RWPE1 (cell line): Measurements from ENCODE around the gene DNAJC4.
A peak's percentile ranks its signal among the peaks of the same experiment; 100 is the strongest.

Experiments
- CTCF ChIA-PET: fragments of 350-600 bp; sonication (Branson Sonifier 250); formaldehyde crosslinking; extraction: SDS; loops from one replicate; lab custom pipeline; 2021; lab: Yijun Ruan, JAX
- POLR2A ChIA-PET: fragments of 400-600 bp; formaldehyde crosslinking; extraction: SDS; loops from one replicate; lab custom pipeline; 2020; ENCODE audit warnings: antibody characterized with exemption; ENCODE audit not compliant: low non-redundant PET; lab: Yijun Ruan, JAX
- DNase-seq: peaks from one replicate; pipeline ENCODE4 v3.0.0; 2012; ENCODE audit warnings: low spot score
- H3K27ac ChIP-seq: fragments of 450-650 bp; 2 replicates; pipeline ENCODE4 v1.5.1; 2017
- TF ChIP-seq, protein P1 (sequence below): fragments of 450-650 bp; conservative IDR thresholded peaks from 2 replicates; pipeline ENCODE4 v1.5.1; 2017; ENCODE audit warnings: low read depth, mild to moderate bottlenecking

Gene DNAJC4

DNA sequence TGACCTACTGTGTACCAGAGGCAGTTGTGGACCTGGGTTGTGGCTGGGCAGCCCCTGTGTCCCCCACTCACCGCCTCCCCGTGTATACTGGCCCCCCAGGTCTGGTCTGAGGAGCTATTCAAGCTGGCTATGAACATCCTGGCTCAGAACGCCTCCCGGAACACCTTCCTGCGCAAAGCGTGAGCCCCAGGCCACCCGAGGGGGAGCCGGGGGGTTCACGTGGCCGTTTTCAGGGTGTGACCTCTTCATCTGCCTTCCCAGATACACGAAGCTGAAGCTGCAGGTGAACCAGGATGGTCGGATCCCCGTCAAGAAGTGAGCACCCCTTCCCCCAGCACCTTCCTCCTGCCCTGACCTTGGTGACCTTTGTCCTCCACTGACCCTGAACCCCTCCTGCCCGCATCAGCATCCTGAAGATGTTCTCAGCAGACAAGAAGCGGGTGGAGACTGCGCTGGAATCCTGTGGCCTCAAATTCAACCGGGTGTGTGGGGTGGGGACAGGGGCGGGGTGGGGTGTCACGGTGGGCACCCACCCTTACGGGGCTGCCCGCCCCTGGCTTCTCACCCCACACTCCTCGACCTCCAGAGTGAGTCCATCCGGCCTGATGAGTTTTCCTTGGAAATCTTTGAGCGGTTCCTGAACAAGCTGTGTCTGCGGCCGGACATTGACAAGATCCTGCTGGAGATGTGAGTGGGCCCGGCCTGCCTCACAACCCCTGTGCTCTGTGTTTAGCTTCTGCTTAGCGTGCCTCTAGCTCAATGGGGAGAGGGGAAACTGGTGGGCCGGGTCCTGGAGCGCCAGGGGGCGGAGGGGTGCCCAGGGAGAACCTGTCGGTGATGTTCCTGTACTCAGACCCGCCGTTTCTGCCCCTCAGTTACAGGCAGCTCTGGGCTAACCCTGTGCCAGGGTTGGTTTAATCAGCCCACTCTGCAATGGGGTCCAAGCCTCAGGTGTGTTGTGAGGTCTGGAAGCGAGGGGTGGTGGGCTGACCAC, 25.1 kb downstream of the DNAJC4 start:
- POLR2A ChIA-PET: no interaction called here

DNA sequence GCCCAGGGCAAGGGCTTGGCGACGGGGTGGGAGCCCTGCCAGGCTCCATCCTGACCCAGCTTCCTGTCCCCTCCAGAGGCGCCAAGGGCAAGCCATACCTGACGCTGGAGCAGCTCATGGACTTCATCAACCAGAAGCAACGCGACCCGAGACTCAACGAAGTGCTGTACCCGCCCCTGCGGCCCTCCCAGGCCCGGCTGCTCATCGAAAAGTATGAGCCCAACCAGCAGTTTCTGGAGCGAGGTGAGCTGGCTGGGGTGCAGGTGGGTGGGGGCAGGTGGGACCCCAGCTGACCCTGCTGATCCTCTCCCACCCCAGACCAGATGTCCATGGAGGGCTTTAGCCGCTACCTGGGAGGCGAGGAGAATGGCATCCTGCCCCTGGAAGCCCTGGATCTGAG, 26.0 kb downstream of the DNAJC4 start:
- DNase-seq: no peak
- TF ChIP-seq, protein P1, sequence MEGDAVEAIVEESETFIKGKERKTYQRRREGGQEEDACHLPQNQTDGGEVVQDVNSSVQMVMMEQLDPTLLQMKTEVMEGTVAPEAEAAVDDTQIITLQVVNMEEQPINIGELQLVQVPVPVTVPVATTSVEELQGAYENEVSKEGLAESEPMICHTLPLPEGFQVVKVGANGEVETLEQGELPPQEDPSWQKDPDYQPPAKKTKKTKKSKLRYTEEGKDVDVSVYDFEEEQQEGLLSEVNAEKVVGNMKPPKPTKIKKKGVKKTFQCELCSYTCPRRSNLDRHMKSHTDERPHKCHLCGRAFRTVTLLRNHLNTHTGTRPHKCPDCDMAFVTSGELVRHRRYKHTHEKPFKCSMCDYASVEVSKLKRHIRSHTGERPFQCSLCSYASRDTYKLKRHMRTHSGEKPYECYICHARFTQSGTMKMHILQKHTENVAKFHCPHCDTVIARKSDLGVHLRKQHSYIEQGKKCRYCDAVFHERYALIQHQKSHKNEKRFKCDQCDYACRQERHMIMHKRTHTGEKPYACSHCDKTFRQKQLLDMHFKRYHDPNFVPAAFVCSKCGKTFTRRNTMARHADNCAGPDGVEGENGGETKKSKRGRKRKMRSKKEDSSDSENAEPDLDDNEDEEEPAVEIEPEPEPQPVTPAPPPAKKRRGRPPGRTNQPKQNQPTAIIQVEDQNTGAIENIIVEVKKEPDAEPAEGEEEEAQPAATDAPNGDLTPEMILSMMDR: no peak
- ChIA-PET CTCF (interaction anchor here (0.7 kb wide), 1 partner anchor 50 kb away, joined by 6 read pairs; no protein-coding TSS in a partner anchor), POLR2A (no interaction called here)
- peak overlapping the region; percentile 98 for H3K27ac ChIP-seq

More for the DNA sequence above, 25.1 kb downstream of the DNAJC4 start:
- CTCF ChIA-PET: interaction anchor here (0.6 kb wide), 1 partner anchor 14 kb away, joined by 4 read pairs; the partner anchor contains the start of gene FKBP2
- TF ChIP-seq, protein P1: no peak
- no peak for DNase-seq
- H3K27ac ChIP-seq: peak overlapping the region; percentile 98

DNA sequence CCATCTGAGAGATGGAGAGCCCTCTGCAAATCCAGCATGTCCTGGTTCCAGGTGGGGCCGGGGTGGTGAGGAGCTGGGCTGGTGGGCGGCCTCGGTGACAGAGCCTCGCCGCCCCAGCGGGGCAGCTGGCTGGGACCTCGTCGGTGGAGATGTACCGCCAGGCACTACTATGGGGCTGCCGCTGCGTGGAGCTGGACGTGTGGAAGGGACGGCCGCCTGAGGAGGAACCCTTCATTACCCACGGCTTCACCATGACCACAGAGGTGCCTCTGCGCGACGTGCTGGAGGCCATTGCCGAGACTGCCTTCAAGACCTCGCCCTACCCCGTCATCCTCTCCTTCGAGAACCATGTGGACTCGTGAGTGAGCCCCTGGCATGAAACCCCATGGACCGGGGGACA, 28.0 kb downstream of the DNAJC4 start:
- DNase-seq: no peak
- POLR2A ChIA-PET: interaction anchor here (0.5 kb wide), 1 partner anchor 89 kb away, joined by 3 read pairs; no protein-coding TSS in a partner anchor
- TF ChIP-seq, protein P1: no peak
- H3K27ac ChIP-seq: peak overlapping the region; percentile 98
- CTCF ChIA-PET: interaction anchor here (1.3 kb wide), 1 partner anchor 10 kb away, joined by 3 read pairs; no protein-coding TSS in a partner anchor

DNA sequence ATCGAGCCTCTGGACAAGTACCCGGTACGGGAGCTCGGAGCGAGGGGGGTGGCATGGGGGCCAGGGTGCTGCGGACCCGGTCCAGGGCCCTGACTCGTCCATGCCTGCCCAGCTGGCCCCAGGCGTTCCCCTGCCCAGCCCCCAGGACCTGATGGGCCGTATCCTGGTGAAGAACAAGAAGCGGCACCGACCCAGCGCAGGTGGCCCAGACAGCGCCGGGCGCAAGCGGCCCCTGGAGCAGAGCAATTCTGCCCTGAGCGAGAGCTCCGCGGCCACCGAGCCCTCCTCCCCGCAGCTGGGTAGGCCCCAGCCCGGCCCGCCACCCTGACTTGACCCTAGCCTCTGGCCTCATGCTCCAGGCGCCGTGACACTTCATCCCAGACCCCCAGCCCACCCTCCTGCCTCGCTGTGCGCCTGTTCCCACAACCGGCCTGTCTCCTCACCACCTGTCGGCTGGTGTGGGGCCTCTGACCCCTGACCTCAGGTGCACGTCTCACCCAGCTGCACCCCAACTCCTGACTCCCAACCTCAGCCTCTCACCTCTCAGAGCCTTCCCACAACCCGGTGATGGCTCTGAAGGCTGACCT, 28.7 kb downstream of the DNAJC4 start:
- TF ChIP-seq, protein P1: no peak
- CTCF ChIA-PET: interaction anchor here (0.6 to 1.3 kb wide), 3 partner anchors 9 to 484 kb away, joined by 3 read pairs; no protein-coding TSS in a partner anchor
- no peak for DNase-seq
- H3K27ac ChIP-seq: peak overlapping the region; percentile 38; the same call in 1 of the 2 replicates
- POLR2A ChIA-PET: no interaction called here

DNA sequence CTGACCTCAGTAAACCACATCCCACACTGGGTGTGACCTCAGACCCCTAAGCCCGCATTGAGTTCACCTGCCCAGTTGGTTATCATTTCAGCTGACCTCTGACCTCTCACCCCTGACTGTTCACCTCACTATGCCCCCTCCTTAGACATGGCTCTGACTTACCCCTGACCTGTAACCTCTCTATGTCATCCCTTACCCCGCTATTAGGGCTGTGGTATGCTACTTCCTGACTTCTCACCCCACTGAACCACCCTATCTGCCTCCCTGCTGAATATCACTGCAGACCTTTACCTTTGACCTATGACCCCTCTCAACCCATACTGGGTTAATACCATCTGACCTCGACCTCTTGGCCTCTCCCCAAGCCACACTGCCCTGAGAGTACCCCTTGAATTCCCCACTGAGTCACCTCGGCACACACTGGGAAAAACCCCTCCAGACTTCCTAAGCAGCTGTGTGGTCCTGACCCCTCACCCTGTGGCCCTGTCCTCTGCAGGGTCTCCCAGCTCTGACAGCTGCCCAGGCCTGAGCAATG, 29.3 kb downstream of the DNAJC4 start:
- POLR2A ChIA-PET: no interaction called here
- peak overlapping the region; percentile 38 for H3K27ac ChIP-seq
- TF ChIP-seq, protein P1: no peak
- DNase-seq: no peak
- CTCF ChIA-PET: interaction anchor here (1.3 kb wide), 1 partner anchor 9 kb away, joined by 3 read pairs; no protein-coding TSS in a partner anchor

DNA sequence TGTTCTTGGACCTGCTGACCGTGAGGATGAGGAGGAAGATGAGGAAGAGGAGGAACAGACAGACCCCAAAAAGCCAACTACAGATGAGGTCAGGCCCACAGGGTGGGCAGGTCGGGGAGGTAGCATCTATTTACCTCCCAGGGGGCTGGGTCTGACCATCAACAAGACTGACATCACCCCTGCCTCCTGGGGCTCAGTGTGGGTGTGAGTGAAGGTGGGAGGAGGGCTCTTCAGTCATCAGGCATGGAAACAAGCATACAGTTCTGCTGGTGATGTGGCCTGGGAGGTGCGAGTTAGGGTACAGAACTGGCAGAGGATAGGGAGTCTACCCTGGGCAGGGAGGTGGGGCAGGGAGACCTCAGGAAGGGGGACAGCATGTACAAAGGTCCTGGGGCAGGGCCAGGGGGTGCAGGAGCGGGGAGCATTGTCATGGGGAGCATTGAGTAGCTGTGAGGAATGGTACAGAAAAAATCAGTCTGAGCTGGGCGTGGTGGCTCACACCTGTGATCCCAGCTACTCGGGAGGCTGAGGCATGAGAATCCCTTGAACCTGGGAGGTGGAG, 29.9 kb downstream of the DNAJC4 start:
- POLR2A ChIA-PET: no interaction called here
- TF ChIP-seq, protein P1: no peak
- peak overlapping the region; percentile 38 for H3K27ac ChIP-seq
- CTCF ChIA-PET: no interaction called here
- DNase-seq: no peak
